HG02642 (cell line): Measurements from ENCODE around the gene ADGRB3.
"Not testable (repeated sequence)": the region's sequence is repeated elsewhere in the genome, so short reads cannot be mapped to it uniquely, and the experiment has no call there.

Experiments used
- ATAC-seq: cut with Tn5 transposase; IDR thresholded peaks from one replicate; pipeline ENCODE4 v1.9.1; 2021; ENCODE audit warnings: mild to moderate bottlenecking; ENCODE audit not compliant: unreplicated experiment, poor library complexity

Gene ADGRB3

DNA sequence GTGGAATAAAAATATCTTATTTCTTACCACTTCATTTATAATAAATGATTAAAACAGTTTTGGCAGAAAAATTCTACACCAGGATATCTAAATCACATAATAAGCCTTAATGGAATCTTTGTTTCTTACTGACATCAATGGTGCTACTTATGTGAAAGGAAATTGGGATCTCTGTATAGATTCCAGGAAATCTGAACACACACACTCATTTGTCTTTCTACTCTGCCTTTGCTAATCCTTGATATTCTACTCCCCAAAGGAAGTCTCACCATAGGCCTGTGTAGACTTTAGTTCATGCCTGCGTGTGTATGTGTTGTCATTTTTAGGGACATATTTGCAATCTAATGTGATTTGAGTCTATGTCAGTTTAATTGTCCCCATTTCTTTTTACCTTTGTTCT, 7.9 kb downstream of the ADGRB3 start:
- no peak for ATAC-seq

- ATAC-seq, result no peak
Measured at GRCh38 chr6:68649669-68650068, 14.6 kb downstream of the ADGRB3 start.

- ATAC-seq, result no peak
Measured at GRCh38 chr6:68650142-68650541, 15.1 kb downstream of the ADGRB3 start.

- no peak for ATAC-seq
Measured at GRCh38 chr6:68651011-68651985, 16.2 kb downstream of the ADGRB3 start.

- no peak for ATAC-seq
Measured at GRCh38 chr6:68652117-68652536, 17.0 kb downstream of the ADGRB3 start.

- ATAC-seq, result no peak
Measured at GRCh38 chr6:68653074-68653705, 18.1 kb downstream of the ADGRB3 start.

DNA sequence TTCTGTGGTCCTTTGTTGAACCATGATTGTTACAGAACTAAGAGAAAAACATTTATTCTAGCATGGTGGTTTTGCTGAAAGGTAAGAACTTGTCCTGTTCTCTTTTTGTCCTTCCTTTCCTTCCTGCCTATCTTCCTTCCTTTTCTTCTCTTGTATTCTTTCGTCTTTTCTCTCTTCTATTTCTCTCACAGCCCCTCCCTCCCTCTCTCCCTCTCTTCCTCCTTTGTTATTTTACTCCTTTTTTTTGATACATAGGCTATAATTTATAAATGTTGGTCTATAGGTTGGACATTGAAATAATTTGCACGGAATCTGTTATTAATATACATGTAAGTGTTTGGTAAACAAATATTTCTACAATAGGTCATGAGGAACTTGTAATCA, 18.6 kb downstream of the ADGRB3 start:
- ATAC-seq, result no peak

- ATAC-seq, result no peak
Measured at GRCh38 chr6:68654134-68654533, 19.1 kb downstream of the ADGRB3 start.

DNA sequence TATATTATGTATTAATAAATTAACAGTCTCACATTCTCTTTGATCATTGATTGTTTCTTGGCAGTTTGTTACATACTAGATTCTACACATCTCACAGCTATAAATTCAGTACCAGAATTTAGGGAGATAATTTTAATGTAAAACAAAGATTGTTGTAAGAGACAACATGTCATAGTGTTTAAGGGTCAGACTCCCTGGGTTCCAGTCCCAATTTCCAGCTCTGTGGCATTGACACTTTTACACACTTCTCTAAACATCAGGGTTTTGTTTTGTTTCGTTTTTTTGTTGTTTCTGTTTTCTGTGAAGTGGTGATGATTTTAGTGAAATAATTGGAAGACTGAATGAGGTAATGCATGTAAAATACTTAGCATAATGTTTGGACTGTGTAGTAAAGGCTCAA, 19.9 kb downstream of the ADGRB3 start:
- no peak for ATAC-seq

DNA sequence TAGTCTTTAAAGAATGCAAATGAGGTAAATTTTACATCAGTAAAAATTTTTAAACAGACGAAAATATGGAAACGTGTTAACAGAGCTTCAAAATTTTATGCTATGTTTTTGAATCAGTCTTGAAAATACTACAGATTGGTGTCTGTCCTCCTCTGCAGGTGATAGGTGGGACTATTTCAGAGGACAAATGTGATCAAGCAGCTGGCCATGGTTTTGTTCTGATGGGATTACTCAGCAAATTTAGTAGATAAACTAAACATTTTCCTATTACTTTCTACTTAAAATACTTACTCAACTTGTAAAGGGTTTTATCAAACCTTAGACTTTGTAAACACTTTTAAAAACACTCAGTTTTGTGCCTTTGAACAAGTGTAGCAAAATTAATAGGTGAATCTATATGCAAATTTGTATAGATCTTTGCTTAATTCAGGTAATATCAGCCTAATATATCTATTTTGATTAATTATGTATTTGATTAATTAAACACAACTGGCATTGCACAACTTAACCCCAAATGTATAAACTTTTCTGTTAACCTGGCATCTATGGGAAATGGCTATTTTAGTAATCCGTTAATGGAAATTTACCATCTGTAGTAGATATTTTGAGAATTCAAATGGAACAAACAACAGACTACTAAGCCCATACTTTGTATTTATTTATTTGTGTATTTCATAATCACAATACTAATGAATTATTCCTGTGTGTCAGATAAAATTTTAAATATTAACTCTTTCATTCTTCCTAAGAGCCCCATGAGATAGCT, 22.5 kb downstream of the ADGRB3 start:
- no peak for ATAC-seq

DNA sequence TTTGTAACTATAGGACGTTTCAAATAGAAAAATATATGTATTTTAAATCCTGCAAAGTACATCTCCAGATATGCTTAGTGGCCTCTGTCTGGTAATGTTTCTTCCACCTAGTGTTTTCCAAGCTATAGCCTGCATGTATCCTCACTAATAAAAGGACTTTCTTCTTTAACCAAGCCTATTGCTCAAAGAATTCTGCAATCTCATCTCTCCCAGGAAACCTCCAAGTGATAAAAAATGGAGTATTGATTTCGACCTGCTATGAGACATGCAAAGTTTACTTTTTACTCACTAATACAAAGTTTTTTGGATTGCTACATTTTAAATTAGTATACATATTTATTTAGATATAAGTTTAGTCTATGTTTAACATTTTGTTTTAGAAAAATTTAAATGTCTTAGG, 23.3 kb downstream of the ADGRB3 start:
- no peak for ATAC-seq

GRCh38 chr6:68673255-68673654, 38.2 kb downstream of the ADGRB3 start:
- no peak for ATAC-seq

DNA sequence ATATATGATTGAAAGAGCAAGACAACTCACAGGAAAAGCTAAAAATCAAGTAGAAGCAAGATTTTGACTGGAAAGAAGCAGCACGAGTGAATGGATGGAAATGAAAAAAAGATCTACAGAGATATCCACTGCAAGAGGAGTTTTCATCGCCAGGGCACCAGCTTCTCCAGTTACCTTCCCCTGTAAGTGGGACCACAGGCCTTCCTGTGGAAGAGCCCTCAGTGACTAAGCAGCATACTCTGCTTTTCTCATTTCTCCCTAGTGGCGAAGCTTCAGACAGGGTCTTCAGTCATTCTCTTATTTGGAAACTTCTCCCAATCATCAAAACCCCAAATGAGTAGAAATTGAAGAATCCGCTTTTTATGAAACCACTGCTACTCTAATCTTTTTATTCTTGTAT, 40.5 kb downstream of the ADGRB3 start:
- no peak for ATAC-seq

DNA sequence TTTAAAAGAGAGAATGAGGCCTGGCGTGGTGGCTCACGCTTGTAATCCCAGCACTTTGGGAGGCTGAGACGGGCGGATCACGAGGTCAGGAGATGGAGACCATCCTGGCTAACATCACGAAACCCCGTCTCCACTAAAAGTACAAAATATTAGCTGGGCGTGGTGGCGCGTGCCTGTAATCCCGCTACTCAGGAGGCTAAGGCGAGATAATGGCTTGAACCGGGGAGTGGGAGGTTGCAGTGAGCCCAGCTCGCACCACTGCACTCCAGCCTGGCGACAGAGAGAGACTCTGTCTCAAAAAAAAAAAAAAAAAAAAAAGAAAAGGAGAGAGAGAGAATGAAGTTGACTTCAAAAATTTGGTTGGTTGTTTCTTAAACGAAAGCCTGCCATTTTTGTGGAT, 41.0 kb downstream of the ADGRB3 start:
- ATAC-seq, result not testable (repeated sequence)

DNA sequence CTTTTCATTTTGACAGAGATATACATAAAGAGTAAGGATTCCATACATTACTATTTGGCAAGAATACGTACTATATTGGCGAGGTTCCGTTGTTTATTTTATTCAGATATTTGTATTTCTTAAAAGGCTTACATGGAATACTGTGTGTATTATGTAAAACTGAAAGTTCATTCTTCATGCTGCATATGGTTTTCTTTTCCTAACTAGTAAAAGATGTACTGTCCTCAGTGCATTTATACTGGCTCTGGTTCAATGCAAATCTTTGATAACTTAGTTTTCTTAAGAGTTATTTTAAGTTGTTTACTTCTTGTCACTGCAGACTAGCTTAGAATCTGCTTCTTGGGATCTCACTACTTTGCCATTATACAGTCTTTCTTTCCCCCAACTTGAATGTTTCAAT, 42.0 kb downstream of the ADGRB3 start:
- no peak for ATAC-seq

DNA sequence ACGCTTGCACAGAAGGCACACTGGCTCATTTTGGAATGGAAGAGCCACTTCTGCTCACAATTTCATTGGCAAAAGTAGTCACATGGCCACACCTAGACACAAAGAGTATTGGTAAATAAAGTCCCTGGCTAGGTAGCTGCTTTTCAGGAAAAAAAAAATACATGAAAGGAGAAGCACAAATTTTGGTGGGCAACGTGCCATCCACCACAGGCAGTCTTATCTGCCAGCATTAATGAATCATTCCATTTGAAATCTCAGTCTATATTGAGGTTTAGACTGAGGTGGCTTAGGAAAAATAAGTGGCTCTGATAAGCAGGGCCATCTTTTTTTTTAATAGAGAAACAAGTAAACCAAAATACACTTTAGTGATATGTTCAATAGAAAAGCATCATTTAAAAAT, 44.3 kb downstream of the ADGRB3 start:
- no peak for ATAC-seq

- no peak for ATAC-seq
Measured at GRCh38 chr6:68680264-68680663, 45.2 kb downstream of the ADGRB3 start.

- no peak for ATAC-seq
Measured at GRCh38 chr6:68689910-68690309, 54.8 kb downstream of the ADGRB3 start.

- ATAC-seq, result no peak
Measured at GRCh38 chr6:68691120-68691519, 56.0 kb downstream of the ADGRB3 start.

DNA sequence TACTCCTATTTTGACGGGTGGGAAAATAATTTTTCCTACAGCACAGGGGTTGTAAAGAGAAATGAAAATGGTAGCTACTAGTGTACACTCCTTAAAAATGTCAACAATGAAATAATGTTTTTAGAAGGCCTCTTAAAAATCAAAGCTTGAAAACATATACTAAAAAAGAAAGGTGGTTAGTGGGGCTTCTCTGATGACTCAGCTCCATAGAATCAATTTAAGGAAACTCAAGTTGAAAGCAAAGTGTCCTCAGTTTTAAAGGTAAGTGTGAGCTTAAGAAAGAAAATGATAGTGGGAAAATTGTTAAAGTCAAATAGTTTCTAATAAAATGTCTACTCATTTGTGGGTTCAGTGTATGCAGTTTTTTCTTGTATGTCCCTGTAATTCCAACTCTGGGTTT, 58.2 kb downstream of the ADGRB3 start:
- no peak for ATAC-seq

- ATAC-seq, result no peak
Measured at GRCh38 chr6:68695403-68695802, 60.3 kb downstream of the ADGRB3 start.
